ENCODE results near the gene BCS1L.

GRCh38 chr2:218658671-218659257 lies 719 bp upstream of the BCS1L start:
- TF ChIP-seq CTCF (IDR thresholded peaks at IDR 0.05) (peak in 3 of 6 experiments; percentile 21 to 34 (median 22)), POLR2A (IDR thresholded peaks at IDR 0.05) (no peak)

Measured in adrenal gland (tissue), 5 donors.